Stimulated activated naive CD4-positive, alpha-beta T cell treated with Interleukin-2 at 50 U/mL for 16 hours (primary cell): ENCODE data around the gene TXNRD3.

Experiments
- DNase-seq: peaks from one replicate; lab custom pipeline; 2025; lab: John Stamatoyannopoulos, UW

Gene TXNRD3

GRCh38 chr3:126654571-126655383 is at the start of gene TXNRD3:
TSS of gene TXNRD3 (minus strand) at chr3:126655124.
- DNase-seq, result peak; percentile 47

DNA sequence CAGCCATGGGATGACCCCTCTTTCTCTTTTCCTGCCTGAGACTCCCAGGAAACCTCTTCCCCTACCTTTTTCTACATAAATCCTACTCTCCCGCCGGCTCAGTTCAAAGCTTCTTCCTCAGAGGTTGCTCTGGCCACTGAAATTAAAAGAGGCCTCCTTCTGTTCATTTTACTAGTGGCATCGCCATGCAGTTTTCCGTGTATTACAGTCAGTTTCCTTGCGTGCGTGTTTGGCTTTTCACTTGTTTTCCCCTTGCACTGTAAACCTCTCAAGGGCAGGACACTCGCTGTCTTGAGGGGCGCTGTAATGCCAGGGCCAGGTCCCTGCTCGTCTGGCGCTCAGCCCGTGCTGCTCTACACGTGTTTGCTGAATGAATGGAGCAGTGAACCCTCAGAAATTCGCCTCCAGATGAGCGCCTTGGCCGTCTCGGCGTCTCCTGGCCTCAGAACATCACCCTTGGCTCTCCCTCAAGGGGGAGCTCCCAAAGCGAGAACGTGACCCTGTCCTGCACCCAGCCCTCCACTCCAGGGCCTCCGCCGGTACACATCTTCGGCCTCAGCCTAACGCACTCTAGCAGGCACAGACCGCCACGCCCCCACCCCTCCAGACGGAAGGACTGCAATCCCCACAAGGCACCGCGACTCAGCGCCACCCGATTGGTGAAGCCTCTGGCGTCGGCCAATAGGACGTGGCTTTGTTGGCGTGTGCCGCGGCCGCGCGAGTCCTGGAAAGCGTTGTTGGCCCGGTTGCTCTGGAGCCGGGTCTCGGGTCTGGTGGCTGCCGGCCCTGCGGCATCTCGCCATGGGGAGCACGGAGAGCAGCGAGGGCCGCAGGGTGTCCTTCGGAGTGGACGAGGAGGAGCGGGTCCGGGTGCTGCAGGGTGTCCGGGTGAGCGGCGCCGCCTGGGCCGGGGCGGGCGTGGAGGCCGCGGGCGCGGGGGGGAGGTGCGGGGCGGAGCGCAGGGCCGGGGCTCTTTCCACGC is 48.9 kb upstream of the TXNRD3 start, which contains the start of gene CHCHD6:
Gene CHCHD6, plus strand, starts transcription at position 729 of the 982 bp plus-strand sequence. Its CDS starts 73 bp downstream, at position 802.
- DNase-seq, result peak; percentile 96

DNA sequence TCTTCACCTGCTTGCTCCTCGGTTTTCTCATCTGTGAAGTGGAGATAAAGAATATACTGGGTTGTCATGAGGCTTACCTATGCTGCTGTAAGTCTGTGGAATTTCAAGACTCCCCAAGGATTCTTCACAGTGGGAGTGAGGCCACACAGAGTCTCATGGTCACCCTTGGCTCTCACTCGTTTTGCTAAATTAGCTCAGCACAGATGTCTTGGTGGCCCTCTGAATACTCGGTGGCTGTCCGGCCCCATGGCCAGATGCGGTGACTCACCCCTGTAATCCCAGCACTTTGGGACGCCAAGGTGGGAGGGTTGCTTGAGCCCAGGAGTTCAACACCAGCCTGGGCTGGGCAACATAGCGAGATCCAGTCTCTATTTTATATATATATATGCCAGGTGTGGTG is 44.1 kb upstream of the TXNRD3 start:
- no peak for DNase-seq

DNA sequence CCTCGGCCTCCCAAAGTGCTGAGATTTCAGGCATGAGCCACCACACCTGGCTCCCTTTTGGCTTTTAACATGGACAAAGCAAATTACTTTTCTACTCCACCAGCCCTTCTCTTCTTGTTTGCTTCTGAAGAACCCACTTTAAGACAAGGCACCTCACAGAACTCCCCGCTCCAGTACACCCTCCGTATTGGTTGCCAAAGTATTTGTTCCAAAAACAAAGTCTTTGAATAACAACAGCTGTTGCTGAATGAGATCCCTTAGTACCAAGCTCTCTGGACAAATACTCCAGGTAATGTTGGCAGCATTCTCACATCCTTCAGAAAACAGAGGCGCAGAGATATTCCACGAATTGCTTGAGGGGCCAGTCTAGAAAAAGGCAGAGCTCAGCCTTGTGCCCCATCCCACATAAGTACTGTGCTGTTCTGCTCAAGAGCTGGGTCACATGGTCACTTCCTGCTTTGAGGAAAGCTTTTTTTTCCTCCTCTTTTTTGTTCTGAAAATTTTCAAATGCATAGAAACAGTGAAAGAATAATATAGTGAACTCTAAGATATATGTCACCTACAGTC is 41.9 kb upstream of the TXNRD3 start:
- no peak for DNase-seq

DNA sequence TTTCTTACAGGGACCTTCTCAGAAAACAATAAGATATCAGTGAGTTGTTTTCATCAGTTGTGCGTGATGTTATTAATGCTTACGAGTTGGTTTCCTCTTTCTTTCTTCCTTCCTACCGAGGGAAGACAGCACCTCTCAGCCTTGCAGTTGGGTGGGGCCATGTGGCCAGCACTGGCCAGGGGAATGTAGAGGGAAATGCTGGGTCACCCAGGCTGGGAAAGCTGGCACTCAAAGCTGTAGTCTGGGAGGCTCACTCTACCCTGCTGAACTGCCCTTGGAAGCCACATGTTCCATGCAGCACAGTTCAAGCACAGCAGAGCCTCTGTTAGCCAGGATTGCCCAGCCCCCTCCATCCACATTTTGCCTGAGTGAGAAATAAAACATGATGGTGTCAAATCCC is 39.0 kb upstream of the TXNRD3 start:
- no peak for DNase-seq

DNA sequence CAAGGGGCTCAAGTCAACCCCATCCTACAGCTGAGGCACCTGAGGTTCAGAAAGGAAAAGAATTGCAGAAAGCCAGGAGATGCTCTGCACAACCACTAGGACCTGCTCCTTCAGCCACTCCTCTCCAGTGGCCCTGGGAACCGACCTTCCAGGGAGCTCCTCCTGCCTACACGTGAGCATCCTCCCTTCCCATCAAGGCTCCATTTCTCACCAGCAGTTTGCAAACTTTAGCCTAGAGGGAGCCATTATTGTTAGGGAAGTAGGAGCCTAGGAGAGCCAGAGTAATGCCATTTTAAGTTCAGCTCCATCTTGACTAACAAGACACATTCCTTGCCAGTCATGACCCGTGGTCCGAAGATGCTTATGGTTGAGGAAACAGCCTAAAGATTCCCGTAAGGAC is 37.9 kb upstream of the TXNRD3 start:
- DNase-seq, result no peak

GRCh38 chr3:126691765-126692164 is 36.8 kb upstream of the TXNRD3 start:
- no peak for DNase-seq

DNA sequence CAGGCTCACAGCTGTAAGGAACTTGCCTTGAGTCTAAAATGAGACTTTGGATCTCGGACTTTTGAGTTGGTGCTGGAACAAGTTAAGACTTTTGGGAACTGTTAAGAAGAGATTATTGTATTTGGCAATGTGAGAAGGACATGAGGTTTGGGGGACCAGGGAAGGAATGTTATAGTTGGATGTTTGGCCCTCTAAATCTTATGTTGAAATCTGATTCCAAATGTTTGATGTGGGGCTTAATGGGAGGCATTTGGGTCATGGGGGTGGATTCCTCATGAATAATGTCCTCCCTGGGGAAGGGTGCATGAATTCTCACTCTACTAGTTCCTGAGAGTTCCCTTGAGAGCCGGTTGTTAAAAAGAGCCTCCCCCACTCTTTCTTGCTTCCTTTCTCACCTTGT is 30.6 kb upstream of the TXNRD3 start:
- DNase-seq, result no peak

DNA sequence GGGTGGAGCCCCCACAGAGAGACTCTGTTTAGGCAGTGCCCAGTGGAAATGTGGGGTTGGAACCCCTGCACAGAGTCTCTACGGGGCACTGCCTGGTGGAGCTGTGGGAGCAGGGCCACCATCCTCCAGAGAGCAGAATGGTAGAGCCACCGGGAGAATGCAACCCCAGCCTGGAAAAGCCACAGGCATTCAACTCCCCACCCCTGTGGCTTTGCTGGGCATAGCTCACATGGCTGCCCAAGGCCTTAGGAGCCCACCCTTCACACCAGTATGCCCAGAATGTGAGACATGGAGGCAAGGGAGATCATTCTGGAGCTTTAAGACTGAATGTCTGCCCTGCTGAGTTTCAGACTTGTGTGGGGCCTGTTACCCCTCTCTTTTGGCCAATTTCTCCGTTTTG is 30.1 kb upstream of the TXNRD3 start:
- DNase-seq, result no peak

GRCh38 chr3:126684218-126684751 is 29.4 kb upstream of the TXNRD3 start:
- DNase-seq, result no peak

- no peak for DNase-seq
These were observed 28.1 kb upstream of the TXNRD3 start for GRCh38 chr3:126683069-126683468.

DNA sequence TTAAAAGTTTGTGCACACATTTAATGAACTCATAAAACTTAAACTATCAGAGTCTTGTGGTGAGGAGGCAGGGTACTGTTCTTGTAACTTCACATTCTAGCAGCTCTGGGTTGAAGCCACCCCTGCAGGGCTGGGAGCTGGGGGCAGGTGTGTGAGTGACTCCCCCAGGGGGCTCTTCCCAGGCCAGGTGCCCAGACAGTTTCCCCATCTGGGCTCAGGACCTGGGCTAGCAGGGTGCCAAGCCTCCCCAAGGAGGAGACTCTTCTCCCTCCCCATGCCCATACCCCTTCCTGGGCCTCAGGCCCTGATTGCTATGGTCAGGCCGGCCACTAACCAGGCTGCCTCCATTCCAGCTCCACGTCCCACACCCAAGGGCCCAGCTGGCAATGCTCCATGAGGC is 27.1 kb upstream of the TXNRD3 start:
- DNase-seq, result no peak

DNA sequence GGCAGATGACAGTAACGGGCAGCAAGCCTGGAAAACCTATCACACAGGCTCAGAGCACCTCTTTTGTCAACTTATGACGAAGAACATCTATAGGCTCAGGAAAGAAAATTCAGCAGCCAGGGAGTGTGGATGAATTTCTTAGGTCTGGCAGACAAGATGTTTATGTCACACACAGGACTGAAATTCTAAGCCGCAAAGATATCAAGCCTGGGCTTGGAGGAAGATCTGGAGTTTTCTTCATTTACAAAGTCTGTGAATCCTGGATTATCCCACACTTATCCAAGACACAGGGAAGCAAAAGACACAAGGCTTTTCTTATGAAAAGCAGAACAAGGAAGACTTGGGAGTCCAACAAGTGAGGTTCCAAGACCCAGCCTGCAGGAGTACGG is 25.7 kb upstream of the TXNRD3 start:
- DNase-seq, result no peak

DNA sequence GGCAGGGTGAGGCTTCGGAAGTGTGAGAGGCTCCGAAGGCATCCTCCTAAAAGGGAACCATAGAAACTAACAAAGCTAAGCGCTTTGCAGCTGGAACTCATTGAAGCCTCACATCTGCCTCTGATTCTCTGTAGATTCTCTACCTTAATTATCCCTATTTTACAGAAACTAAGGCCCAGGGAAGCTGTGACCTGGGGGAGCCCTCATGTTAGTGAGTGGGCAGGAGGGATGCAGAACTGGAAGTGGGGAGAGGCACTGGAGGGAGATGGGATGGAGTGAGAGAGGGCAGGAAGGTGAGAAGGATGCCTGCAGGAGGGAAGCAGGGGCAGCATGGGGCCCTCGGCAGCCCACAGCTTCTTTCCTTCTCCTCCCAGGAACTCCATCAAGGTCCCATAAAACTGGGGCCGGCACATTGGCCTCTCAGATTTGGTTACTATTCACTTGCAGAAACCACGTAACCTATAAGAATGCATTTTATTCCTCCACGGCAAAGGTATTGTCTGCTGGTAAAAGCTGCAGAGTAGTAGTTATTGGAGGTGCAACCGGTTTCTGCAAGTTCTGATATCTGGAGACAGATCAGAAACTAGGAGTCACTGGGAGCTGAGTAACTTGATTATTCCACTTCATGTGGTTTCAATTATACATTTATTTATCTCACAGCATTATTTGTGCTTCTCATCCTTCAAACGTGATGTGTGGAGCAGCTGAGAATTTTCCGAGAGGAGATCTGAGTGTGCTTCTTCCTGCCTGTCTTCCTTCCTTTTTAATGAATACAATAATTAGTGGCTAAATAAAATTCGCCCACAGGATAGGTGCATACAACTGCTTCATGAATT is 25.1 kb upstream of the TXNRD3 start:
- DNase-seq, result no peak

DNA sequence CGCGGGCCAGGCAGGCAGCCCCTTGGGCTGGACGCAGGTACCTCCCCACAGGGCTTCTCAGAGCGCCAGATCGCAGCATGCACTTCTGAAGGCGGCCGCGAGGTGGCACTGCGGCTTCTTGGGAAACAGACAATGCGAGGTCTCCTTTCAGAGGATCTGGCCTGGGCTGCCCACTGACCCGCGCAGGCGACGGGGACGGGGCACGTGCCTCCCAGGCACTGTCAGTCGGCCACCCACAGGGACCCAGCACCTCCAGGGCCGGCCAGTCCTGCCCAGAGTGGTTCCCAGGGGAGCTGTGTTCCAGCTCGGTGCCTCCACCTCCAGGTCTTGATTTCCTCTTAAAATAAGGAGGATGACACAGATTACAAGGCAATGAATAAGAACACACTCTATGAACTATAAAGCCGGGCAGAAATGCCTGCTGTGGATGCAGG is 24.4 kb upstream of the TXNRD3 start:
- DNase-seq, result peak; percentile 74

DNA sequence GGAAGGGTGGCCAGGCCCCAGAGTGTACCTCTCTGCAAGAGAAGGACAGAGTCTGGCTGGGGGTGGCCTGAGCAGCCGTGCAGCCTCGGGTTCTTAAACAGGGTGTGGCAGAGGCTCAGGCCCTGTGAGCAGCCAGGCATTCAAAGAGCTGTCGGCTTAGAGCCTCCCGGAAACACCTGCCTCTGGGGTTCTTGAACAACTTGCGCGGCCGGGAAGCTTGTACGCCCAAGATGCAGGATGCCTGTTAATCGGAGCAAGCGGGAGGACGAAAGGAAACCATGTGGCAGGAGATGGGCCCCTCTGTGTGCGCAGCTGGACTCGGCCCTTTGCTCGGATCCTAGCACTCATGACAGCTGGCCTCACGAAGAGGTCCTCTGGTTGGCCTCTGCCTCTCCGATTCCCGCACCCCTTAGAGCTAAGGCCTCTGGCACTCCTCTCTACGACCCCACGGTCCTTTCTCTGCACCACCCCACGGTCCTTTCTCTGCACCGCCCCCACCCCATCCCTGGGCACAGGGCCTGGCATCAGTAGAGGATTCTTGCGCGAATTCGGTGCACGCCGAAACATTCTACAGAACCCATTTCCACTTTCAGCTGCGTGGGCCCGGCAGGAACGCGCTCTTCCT is 23.9 kb upstream of the TXNRD3 start:
- no peak for DNase-seq

- DNase-seq, result no peak
These were observed 23.1 kb upstream of the TXNRD3 start for GRCh38 chr3:126677862-126678503.

DNA sequence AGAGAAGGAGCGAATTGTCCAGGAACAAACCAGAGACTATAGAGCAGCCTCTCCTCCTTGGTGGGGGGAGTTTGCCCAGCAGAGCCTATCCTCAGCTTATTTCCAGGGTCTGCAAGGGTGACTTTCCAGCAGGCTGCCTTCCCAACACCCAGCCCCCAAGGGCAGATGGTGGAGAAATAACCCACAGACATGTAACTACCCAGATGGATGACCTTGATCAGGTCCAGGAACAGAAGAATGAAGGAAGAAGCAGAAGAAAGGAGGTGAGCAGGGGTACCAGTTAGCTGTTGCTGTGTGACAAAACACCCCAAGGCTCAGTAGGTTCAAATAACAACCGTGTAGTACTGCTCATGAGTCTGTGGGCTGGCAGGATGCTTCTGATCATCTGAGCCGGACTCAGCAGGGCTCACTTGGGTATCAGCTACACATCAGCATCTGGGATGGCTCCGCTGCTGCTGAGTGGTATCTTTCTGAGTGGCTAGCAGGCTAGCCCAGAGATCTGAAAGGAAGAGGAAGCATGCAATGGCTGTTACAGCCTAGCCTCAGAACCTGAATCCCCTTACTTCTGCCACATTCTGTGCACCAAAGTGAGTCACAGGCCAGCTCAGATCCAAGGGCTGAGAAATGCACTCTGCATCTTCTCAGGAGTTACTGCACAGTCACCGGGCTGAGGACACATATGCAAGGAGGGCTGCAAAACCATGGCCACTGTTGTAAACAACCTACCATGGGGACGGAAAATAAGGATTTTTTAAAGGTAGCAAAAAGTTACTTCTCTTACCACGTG is 22.2 kb upstream of the TXNRD3 start:
- no peak for DNase-seq

- no peak for DNase-seq
These were observed 17.8 kb upstream of the TXNRD3 start for GRCh38 chr3:126672741-126673140.
